Thyroid gland (tissue), 4 donors: ENCODE measurements around the gene FAM229B. TPM values are rescaled to one million over a fixed set of nuclear protein-coding genes. Genes with fewer than 3 reads are reported as not detected.

ENCODE experiments used
- DNase-seq, 2 donors: peaks; one replicate each; pipeline ENCODE4 v3.0.0-alpha.2; 2019
- H3K27ac ChIP-seq, 3 donors: fragments of 200-600 bp; sonication (generic); 1 replicate in 2 of 3; 2 replicates in 1 of 3; pipeline ENCODE4 v1.5.1; 2016 to 2019; ENCODE audit warnings: mild to moderate bottlenecking in 1 of 3, moderate library complexity in 1 of 3
- H3K27me3 ChIP-seq: fragments of 200-600 bp; sonication (generic); one replicate; pipeline ENCODE4 v1.5.1; 2019
- H3K36me3 ChIP-seq, 2 donors: fragments of 200-600 bp; sonication (generic); one replicate each; pipeline ENCODE4 v1.5.1; 2016 to 2019
- H3K4me1 ChIP-seq, 2 donors: fragments of 200-600 bp; sonication (generic); one replicate each; pipeline ENCODE4 v1.5.1; 2017 to 2019
- H3K4me3 ChIP-seq, 3 donors: fragments of 200-600 bp; sonication (generic); replicated peaks in 1 of 3; 1 replicate in 2 of 3; 2 replicates in 1 of 3; pipeline ENCODE4 v1.5.1; 2016; ENCODE audit warnings: mild to moderate bottlenecking in 1 of 3
- H3K9me3 ChIP-seq: fragments of 200-600 bp; sonication (generic); one replicate; pipeline ENCODE4 v1.5.1; 2017
- CTCF ChIP-seq, 6 experiments: fragments of 200-600 bp in 3 of 6; fragments of 450-650 bp in 3 of 6; sonication (generic) in 3 of 6; IDR thresholded peaks; one replicate each; pipeline ENCODE4 v1.5.1; 2016 to 2019; ENCODE audit warnings: antibody characterized with exemption in 6 of 6, mild to moderate bottlenecking in 2 of 6, inconsistent platforms in 1 of 6, moderate library complexity in 1 of 6
- POLR2A ChIP-seq, 2 donors: fragments of 450-650 bp; IDR thresholded peaks; one replicate each; pipeline ENCODE4 v1.6.1; 2017; ENCODE audit warnings: antibody characterized with exemption in 2 of 2, mild to moderate bottlenecking in 2 of 2, moderate library complexity in 1 of 2
- WGBS, 2 donors: methylation state at CpG; one replicate each; pipeline ENCODE4 v1.1.5; 2017; 5-methylcytosine and 5-hydroxymethylcytosine counted together
- intact Hi-C: fragments of 100-400 bp; cut with DNase I; formaldehyde crosslinking; loops from one replicate; pipeline ENCODE4 v1.15.1; 2023
- total RNA-seq, 4 donors: library from RNA; depleted of rRNA; stranded (reverse); fragments of >200 nt; gene quantifications; one replicate each; pipeline ENCODE4 v1.2.3, GENCODE V29; 2016

The FAM229B gene
- total RNA-seq, 4 donors from 2014 or later, result 8.3 to 29.2 (median 13.9) TPM

- Histone ChIP-seq H3K4me1 (peaks cover 0 to 2% of the 10 kb centered on the region in 2 donors), H3K27ac (no peak overlapping the region), H3K27me3 (no peaks in the 10 kb centered on the region), H3K9me3 (no peaks in the 10 kb centered on the region), H3K4me3 (no peak overlapping the region), H3K36me3 (peaks cover 0 to 9% of the 10 kb centered on the region in 2 donors)
- no peak for DNase-seq
- no peak for TF ChIP-seq CTCF (IDR thresholded peaks at IDR 0.05)
- no peak for TF ChIP-seq POLR2A (IDR thresholded peaks at IDR 0.05)
- 76 to 87% methylated on average over 1 of the region's 1 CpG for WGBS, 2 donors
- intact Hi-C loops, result no loop called here
These were observed 30.2 kb downstream of the FAM229B start for GRCh38 chr6:112117554-112117953.

- Histone ChIP-seq H3K4me1 (no peaks in the 10 kb centered on the region), H3K9me3 (no peaks in the 10 kb centered on the region), H3K27ac (no peak overlapping the region), H3K4me3 (no peak overlapping the region), H3K27me3 (no peaks in the 10 kb centered on the region), H3K36me3 (peaks cover 0 to 9% of the 10 kb centered on the region in 2 donors)
- intact Hi-C loops, result no loop called here
- DNase-seq, result no peak
- no peak for TF ChIP-seq CTCF (IDR thresholded peaks at IDR 0.05)
- TF ChIP-seq POLR2A (IDR thresholded peaks at IDR 0.05), result no peak
These were observed 30.6 kb downstream of the FAM229B start for GRCh38 chr6:112118034-112118433.

- Histone ChIP-seq H3K9me3 (no peaks in the 10 kb centered on the region), H3K4me3 (no peak overlapping the region), H3K27me3 (no peaks in the 10 kb centered on the region), H3K27ac (no peak overlapping the region), H3K4me1 (no peaks in the 10 kb centered on the region), H3K36me3 (peaks cover 0 to 9% of the 10 kb centered on the region in 2 donors)
- no peak for DNase-seq
- 85 to 86% methylated on average over 2 of the region's 2 CpGs for WGBS, 2 donors
- TF ChIP-seq CTCF (IDR thresholded peaks at IDR 0.05) (no peak), POLR2A (IDR thresholded peaks at IDR 0.05) (no peak)
- intact Hi-C loops, result no loop called here
These were observed 35.4 kb downstream of the FAM229B start for GRCh38 chr6:112122756-112123155.

GRCh38 chr6:112123982-112124381 is 36.6 kb downstream of the FAM229B start:
- Histone ChIP-seq H3K27ac (no peak overlapping the region), H3K36me3 (peaks cover 0 to 9% of the 10 kb centered on the region in 2 donors), H3K9me3 (no peaks in the 10 kb centered on the region), H3K4me1 (no peaks in the 10 kb centered on the region), H3K27me3 (no peaks in the 10 kb centered on the region), H3K4me3 (no peak overlapping the region)
- TF ChIP-seq CTCF (IDR thresholded peaks at IDR 0.05) (no peak), POLR2A (IDR thresholded peaks at IDR 0.05) (no peak)
- WGBS, 2 donors, result 95 to 100% methylated on average over 1 of the region's 1 CpG
- no peak for DNase-seq
- intact Hi-C loops, result no loop called here

GRCh38 chr6:112128208-112128607 is 40.8 kb downstream of the FAM229B start:
- Histone ChIP-seq H3K27me3 (no peaks in the 10 kb centered on the region), H3K4me1 (no peaks in the 10 kb centered on the region), H3K4me3 (no peak overlapping the region), H3K36me3 (no peaks in the 10 kb centered on the region), H3K27ac (no peak overlapping the region), H3K9me3 (no peaks in the 10 kb centered on the region)
- no peak for DNase-seq
- intact Hi-C loops, result no loop called here
- WGBS, 2 donors, result 93 to 95% methylated on average over 5 of the region's 5 CpGs
- TF ChIP-seq POLR2A (IDR thresholded peaks at IDR 0.05) (no peak), CTCF (IDR thresholded peaks at IDR 0.05) (no peak)
